Left lung (tissue), 10 donors: ENCODE measurements around the gene PLEKHG5. TPM values are rescaled to one million over a fixed set of nuclear protein-coding genes. Genes with fewer than 3 reads are reported as not detected.
A peak's percentile ranks its signal among the peaks of the same experiment; 100 is the strongest.

Source experiments
- ATAC-seq: fragments of 200-7000 bp; cut with Tn5 transposase; one replicate; pipeline ENCODE4 v1.9.1; 2020; ENCODE audit warnings: moderate library complexity
- DNase-seq, 4 donors: peaks; one replicate each; pipeline ENCODE4 v3.0.0-alpha.2; 2013 to 2020
- H3K27ac ChIP-seq, 2 donors: fragments of 200-600 bp; sonication (generic) in 1 of 2; one replicate each; pipeline versions ENCODE4 v1.5.0 to v1.8.0; 2020 to 2021
- H3K27me3 ChIP-seq, 2 donors: fragments of 200-600 bp; sonication (generic) in 1 of 2; one replicate each; pipeline versions ENCODE4 v1.5.0 to v1.8.0; 2020 to 2021
- H3K36me3 ChIP-seq, 2 donors: fragments of 200-600 bp; sonication (generic) in 1 of 2; one replicate each; pipeline versions ENCODE4 v1.5.0 to v1.8.0; 2020 to 2021
- H3K4me1 ChIP-seq, 2 donors: fragments of 200-600 bp; one replicate each; pipeline ENCODE4 v1.8.0; 2021
- H3K4me3 ChIP-seq, 2 donors: fragments of 200-600 bp; sonication (generic) in 1 of 2; one replicate each; pipeline versions ENCODE4 v1.5.0 to v1.8.0; 2020 to 2021; ENCODE audit warnings: mild to moderate bottlenecking in 1 of 2
- H3K9me3 ChIP-seq, 2 donors: fragments of 200-600 bp; sonication (generic) in 1 of 2; one replicate each; pipeline versions ENCODE4 v1.5.0 to v1.8.0; 2020 to 2021
- intact Hi-C, 2 donors: fragments of 100-400 bp; cut with DNase I; formaldehyde crosslinking; loops; one replicate each; pipeline versions ENCODE4 v1.11.2 to v1.14.2; 2022
- polyA plus RNA-seq, 6 donors: library from polyadenylated mRNA; unstranded; fragments of 120-200 nt; gene quantifications; one replicate each; pipeline ENCODE4 v1.2.1, GENCODE V29; 2013; ENCODE audit not compliant: insufficient read length in 6 of 6
- total RNA-seq, 2 donors: library from RNA; stranded (reverse); fragmentation: NEBNext Ultra II Directional; extraction: Animal tissue kit (Norgen Biotek cat#: 25700); gene quantifications; one replicate each; pipeline ENCODE4 v1.2.1, GENCODE V29; 2021
- TF ChIP-seq, protein P1 (sequence below), 2 donors: fragments of 200-600 bp; sonication (generic) in 1 of 2; IDR thresholded peaks; one replicate each; pipeline versions ENCODE4 v1.5.0 to v1.8.0; 2021; ENCODE audit warnings: antibody characterized with exemption in 2 of 2
- donor health status: DM: no; HTN: yes; CAD: no.
- donor health status: DM: no; HTN: no; CAD: no.

PLEKHG5 gene
- total and polyA plus RNA-seq, 8 donors = 6.3 to 35.7 (median 28.8) TPM

- Histone ChIP-seq H3K27ac (no peak overlapping the region), H3K9me3 (no peaks in the 10 kb centered on the region), H3K36me3 (no peaks in the 10 kb centered on the region), H3K4me3 (no peak overlapping the region), H3K4me1 (peaks cover 21 to 41% of the 10 kb centered on the region in 2 donors), H3K27me3 (peaks cover 52 to 100% of the 10 kb centered on the region in 2 donors)
- DNase-seq = peak in 1 of 4 donors; percentile 71
- intact Hi-C loops = no loop called here
- TF ChIP-seq, protein P1, sequence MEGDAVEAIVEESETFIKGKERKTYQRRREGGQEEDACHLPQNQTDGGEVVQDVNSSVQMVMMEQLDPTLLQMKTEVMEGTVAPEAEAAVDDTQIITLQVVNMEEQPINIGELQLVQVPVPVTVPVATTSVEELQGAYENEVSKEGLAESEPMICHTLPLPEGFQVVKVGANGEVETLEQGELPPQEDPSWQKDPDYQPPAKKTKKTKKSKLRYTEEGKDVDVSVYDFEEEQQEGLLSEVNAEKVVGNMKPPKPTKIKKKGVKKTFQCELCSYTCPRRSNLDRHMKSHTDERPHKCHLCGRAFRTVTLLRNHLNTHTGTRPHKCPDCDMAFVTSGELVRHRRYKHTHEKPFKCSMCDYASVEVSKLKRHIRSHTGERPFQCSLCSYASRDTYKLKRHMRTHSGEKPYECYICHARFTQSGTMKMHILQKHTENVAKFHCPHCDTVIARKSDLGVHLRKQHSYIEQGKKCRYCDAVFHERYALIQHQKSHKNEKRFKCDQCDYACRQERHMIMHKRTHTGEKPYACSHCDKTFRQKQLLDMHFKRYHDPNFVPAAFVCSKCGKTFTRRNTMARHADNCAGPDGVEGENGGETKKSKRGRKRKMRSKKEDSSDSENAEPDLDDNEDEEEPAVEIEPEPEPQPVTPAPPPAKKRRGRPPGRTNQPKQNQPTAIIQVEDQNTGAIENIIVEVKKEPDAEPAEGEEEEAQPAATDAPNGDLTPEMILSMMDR (IDR thresholded peaks at IDR 0.05) = no peak
- no peak for ATAC-seq
Observed at GRCh38 chr1:6424000-6424565, 67.4 kb downstream of the PLEKHG5 start.

- Histone ChIP-seq H3K4me1 (peaks cover 24 to 46% of the 10 kb centered on the region in 2 donors), H3K9me3 (no peaks in the 10 kb centered on the region), H3K27ac (no peak overlapping the region), H3K36me3 (no peaks in the 10 kb centered on the region), H3K27me3 (peaks cover 59 to 100% of the 10 kb centered on the region in 2 donors), H3K4me3 (no peak overlapping the region)
- intact Hi-C loops = no loop called here
- TF ChIP-seq, protein P1 (IDR thresholded peaks at IDR 0.05) = peak; percentile 57 to 74
- ATAC-seq = peak; percentile 76
- peak in 2 of 4 donors; percentile 49 to 85 for DNase-seq
Observed at GRCh38 chr1:6423321-6423999, 68.0 kb downstream of the PLEKHG5 start.

GRCh38 chr1:6421266-6421665 lies 70.2 kb downstream of the PLEKHG5 start:
- H3K36me3 ChIP-seq = no peaks in the 10 kb centered on the region
- no peaks in the 10 kb centered on the region for H3K9me3 ChIP-seq
- DNase-seq (no peak), ATAC-seq (no peak)
- peaks cover 76 to 100% of the 10 kb centered on the region in 2 donors for H3K27me3 ChIP-seq
- intact Hi-C loops = no loop called here
- H3K4me3 ChIP-seq = no peak overlapping the region
- peaks cover 24 to 46% of the 10 kb centered on the region in 2 donors for H3K4me1 ChIP-seq
- TF ChIP-seq, protein P1 (IDR thresholded peaks at IDR 0.05) = no peak
- H3K27ac ChIP-seq = no peak overlapping the region

- Histone ChIP-seq H3K27me3 (peaks cover 76 to 100% of the 10 kb centered on the region in 2 donors), H3K4me3 (peak overlapping the region; percentile 28 to 37), H3K9me3 (no peaks in the 10 kb centered on the region), H3K27ac (no peak overlapping the region), H3K36me3 (no peaks in the 10 kb centered on the region), H3K4me1 (peaks cover 24 to 46% of the 10 kb centered on the region in 2 donors)
- intact Hi-C loops = no loop called here
- DNase-seq = peak in 1 of 4 donors; percentile 77
- TF ChIP-seq, protein P1 (IDR thresholded peaks at IDR 0.05) = no peak
- peak; percentile 11 for ATAC-seq
Observed at GRCh38 chr1:6420454-6421042, 70.9 kb downstream of the PLEKHG5 start.
